ENCODE data around the gene EYA3.

DNA sequence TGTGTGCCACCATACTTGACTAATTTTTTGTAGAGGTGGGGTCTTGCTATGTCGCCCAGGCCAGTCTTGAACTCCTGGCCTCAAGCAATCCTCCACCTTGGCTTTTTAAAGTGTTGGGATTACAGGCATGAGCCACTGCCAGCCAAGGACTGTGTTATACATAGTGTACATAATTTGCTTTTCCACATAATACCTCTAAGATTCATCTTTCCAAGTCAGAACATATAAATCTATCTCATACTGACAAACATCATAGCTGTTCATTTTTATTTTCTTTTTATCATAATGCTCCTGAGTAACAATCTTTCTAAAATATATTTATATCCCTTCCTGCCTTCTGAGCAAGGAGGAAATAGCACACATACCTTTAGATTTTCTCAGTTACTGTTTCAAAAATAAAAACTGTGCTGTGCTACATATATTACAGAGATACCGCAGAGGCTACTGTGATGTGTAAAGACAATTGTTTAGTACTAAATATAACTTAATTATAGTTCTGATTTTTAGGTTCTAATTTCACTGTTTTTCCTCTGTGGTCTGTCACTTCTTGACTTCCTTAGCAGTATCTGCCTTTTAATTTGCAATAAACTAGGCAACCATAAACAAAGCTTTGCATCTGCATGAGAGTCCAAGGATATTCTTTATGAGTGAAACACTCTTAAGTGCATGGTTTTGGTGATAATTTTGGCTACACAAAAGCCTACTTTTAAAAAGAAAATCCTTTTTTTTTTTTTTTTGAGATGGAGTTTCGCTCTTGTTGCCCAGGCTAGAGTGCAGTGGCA, 59.3 kb downstream of the EYA3 start:
- TF ChIP-seq, protein P1, sequence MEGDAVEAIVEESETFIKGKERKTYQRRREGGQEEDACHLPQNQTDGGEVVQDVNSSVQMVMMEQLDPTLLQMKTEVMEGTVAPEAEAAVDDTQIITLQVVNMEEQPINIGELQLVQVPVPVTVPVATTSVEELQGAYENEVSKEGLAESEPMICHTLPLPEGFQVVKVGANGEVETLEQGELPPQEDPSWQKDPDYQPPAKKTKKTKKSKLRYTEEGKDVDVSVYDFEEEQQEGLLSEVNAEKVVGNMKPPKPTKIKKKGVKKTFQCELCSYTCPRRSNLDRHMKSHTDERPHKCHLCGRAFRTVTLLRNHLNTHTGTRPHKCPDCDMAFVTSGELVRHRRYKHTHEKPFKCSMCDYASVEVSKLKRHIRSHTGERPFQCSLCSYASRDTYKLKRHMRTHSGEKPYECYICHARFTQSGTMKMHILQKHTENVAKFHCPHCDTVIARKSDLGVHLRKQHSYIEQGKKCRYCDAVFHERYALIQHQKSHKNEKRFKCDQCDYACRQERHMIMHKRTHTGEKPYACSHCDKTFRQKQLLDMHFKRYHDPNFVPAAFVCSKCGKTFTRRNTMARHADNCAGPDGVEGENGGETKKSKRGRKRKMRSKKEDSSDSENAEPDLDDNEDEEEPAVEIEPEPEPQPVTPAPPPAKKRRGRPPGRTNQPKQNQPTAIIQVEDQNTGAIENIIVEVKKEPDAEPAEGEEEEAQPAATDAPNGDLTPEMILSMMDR (IDR thresholded peaks at IDR 0.05): no peak
- no peak for TF ChIP-seq POLR2A (IDR thresholded peaks at IDR 0.05)
